NK-92 (cell line): ENCODE results near the gene ACADL.

ENCODE experiments used
- DNase-seq: peaks from one replicate; lab custom pipeline; 2025; ENCODE audit not compliant: unreplicated experiment; lab: John Stamatoyannopoulos, UW

Gene ACADL

DNA sequence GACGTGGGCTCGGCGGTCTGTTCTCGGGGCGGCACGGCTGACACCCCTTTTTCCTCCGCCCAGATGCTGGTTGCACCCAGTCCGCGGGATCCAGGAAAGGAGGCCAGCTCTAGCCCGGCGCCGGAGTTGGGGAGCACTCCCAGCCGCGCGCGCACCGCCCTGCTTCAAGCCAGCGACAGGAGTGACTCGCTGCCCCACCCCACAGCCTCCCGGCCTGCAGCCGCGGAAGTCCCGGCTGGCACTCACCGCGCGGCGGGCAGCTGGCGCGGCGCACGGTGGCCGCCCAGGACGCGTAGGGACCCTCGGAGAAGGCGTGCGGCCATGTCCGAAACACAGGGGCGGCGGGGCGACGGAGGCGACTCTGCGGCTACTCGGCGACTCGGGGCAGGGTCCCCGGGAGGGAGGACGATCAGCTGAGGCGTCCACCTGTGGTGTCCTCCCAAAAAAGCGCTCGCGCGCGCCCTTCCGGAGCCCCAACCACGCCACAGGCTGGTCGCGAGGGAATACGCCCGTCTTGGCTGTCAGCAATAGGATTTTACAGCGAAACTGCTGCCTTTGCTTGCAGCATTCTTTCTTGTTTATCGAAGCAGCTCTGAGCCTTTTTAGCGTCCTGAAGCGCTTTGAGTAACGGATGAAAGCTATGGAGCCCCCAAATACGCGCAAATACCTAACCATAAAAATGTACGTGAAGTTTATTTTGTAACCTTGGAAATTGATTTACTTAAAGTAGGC lies at the start of gene ACADL:
ACADL (minus strand) TSS at position 507 of the 732 bp plus-strand sequence; CDS start at position 323, 184 bp downstream.
- no peak for DNase-seq

DNA sequence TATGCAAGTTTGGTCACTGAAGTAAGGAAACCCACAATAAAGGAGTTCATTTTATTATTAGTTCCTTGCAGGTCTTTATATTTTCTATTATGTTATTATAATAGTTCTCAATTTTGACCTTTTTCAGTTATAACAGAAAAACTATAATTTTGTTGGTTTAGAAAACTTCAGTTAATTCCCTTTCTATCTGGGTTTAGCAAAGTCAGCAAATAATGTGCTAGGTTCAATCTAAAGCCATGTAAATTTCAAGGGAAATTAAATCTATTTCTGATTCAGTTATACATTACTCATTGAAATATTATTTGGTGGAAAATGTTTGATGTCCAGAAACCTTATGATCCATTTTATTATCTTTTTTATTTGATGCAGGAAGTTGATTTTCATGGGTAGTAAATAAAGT lies 46.1 kb upstream of the ACADL start:
- no peak for DNase-seq

- no peak for DNase-seq
Observed at GRCh38 chr2:210269148-210269547, 43.9 kb upstream of the ACADL start.

GRCh38 chr2:210268281-210268680 lies 43.0 kb upstream of the ACADL start:
- no peak for DNase-seq

- DNase-seq: no peak
Observed at GRCh38 chr2:210267698-210268097, 42.5 kb upstream of the ACADL start.

DNA sequence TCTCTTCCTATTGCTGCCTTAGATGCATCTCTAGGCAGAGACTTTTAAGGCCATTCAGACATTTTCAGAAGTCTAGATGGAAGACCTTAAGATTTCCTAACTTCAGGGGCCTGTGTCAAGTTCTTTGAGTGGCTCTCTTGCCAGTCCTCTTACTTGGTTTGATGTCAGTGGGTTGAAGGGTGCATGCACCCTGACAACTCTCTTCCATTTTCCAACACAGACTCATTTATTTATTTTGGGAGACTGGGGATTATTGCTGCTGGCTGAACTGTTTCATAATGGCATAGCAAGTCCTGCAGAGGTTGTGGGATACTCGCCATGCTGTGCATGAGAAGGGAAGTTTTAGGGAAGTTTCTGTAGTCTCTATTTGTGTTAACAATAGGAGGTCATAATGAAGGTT lies 39.0 kb upstream of the ACADL start:
- DNase-seq: no peak

DNA sequence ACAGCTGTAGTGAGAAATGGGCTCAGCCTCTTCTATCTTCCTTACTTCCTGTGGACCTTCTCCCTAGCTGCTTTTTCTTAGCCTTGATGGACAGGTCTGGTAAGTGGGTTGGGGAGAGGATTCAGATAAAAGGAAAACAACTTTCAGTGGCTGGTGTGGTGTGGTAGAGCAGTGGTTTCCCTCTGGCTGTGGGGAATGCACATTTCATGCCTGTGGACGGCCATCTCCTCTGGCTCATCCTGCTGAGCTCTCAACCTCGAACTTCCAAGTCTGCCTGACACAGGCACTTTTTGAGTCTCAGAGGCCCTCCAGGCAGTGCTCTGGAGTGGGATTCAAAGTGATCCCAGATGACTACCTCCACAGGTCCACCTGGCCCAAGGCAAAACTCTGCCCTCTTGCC lies 38.6 kb upstream of the ACADL start:
- no peak for DNase-seq

DNA sequence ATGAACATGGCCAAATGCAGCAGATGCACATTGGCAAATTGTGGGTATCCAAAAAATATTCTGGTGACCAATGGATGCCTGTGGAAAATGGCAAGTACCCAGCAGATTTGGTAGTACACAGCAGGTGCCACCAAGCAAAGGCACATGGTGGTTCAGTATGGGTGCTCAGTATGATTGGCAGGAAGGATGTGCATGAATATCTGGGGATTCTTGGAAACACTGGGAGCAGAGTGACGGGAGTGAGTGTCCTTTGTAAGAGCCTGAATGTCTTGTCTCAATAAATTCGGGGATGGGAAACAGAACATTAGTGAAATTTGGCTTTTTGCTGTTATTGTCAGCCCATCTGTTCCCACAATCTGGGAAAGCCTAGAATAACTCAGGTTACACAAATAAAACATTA lies 36.8 kb upstream of the ACADL start:
- no peak for DNase-seq

- DNase-seq: no peak
Observed at GRCh38 chr2:210259687-210260086, 34.4 kb upstream of the ACADL start.

- DNase-seq: no peak
Observed at GRCh38 chr2:210252699-210253606, 27.7 kb upstream of the ACADL start.

- DNase-seq: no peak
Observed at GRCh38 chr2:210250622-210251021, 25.4 kb upstream of the ACADL start.

GRCh38 chr2:210233487-210233886 lies 8.2 kb upstream of the ACADL start:
- no peak for DNase-seq

DNA sequence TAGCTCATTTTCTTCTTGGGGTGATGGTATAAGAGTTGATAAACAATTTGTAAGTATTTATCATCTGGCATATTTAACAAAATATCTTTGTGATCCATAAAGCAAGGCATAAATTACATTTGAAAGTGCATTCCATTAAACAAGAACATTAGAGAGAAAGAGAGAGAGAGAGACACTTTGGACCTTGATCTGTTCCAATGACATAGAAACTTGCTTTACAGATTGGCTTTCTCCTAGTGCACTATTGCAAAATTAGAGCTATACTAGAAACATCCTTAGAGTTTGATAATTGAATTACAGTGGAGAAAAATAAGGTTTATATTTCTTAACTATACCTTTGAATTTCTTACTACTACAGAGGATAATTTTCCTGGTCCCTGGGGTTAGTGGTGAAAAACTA lies 5.7 kb upstream of the ACADL start:
- no peak for DNase-seq

DNA sequence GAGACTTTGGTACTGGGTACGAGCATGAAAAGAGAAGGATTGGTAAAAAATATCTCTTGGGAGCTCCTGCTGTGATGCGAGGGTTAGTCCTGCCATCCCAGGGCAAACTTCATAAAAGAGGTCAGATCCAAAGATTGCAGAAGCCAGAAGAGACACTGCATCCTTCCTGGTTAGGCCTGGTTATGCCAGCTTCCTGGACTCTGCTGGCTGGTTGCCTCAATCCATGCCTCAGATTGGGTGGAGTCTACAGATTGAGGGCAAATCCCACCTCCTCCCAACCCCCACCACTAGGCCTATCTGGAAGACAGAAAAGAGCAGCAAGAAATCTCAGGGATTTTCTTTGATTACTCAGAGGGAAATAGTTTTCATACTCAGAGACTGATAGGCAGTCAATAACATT lies 5.3 kb upstream of the ACADL start:
- no peak for DNase-seq

DNA sequence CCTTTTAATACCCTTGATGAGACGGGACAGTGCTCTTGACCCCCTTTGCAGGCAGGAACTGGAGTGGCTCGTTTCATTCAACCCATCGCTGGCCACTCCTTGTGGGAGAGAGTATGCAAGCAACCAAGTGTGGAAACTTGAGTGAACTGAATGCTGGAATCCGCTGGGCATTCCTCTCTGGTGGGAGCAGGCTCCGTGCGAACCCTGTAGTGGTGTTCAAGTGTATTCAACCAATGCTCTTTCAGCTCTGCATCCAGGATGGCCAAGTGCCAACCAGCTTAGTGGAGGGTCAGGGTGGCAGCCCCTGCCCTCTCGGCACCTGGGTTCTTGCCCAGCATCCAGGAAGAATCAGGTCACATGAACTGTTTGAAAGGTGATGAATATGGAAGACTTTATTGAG lies 3.3 kb upstream of the ACADL start:
- DNase-seq: no peak

DNA sequence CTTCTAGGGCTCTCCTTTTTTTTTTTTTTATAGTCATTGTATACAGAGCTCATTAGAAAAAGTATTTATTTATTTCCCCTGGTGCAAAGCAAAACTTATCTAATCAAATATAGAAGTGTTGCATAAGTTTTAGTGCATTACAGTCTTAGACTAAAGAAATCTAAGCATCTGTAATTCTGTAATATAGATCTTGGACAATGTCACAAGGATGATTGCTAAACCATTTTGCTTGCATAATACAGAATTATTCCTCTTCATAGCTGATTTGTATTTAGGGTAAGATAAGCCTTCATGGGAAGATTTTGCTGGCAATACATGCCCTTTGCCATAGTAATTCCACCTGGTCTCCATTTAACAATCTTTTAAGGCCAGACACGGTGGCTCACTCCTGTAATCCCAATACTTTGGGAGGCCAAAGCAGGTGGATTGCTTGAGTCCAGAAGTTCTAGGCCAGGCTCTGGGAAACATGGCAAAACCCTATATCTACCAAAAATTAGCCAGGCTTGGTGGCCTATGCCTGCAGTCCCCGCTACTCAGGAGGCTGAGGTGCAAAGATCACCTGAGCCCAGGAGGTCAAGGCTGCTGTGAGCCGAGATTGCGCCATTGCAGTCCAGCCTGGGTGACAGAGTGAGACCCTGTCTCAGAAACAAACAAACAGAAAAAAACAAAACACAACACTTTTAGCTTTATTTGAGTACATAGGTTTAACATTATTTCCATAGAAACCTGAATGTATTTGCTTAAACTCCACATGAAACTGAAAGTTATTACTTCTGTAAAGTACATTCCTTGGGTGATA lies 2.2 kb upstream of the ACADL start:
- no peak for DNase-seq

DNA sequence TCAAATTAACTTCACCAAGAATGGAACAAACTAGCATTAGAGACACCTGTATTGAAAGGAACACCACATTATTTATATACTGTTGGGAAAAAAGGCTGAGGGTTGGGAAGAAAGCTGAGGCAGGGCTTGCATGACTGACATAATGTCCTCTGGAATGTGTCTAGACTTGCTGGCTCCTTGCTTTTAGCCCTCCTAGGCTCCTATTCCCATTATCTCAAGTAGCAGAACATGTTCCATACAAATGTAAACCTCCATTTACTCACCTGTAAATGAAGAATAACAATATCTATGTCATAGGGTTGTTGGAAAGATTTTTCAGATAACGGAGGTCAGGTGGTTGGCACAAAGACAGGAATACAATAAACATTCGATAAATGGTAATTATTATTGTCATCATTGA lies 976 bp upstream of the ACADL start:
- DNase-seq: no peak

GRCh38 chr2:210224591-210224940 lies 681 bp downstream of the ACADL start:
- DNase-seq: no peak

GRCh38 chr2:210215120-210215519 lies 10.1 kb downstream of the ACADL start:
- no peak for DNase-seq

GRCh38 chr2:210210185-210210584 lies 15.1 kb downstream of the ACADL start:
- DNase-seq: no peak

DNA sequence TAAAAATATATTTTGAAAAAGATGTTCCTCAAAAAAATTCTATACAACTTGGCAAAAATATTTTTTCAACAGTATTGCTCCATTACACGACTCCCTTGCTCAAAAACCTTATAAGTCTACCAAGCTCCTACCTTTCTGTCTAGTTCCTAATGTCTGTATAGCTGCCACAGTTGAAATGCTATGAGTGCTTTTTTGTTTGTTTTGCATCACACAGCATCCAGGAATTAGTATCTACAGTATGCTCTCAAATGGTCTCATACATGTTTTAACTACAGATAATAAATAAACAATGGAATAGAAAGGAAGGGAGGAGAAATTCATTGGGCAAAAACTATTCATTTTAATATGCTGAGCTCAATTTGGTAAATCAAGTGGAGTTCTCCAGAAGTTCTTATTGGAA lies 17.3 kb downstream of the ACADL start:
- no peak for DNase-seq

GRCh38 chr2:210203558-210203957 lies 21.7 kb downstream of the ACADL start:
- DNase-seq: no peak
